Uterus (tissue), 2 donors: ENCODE results near the gene GNPTAB.

Source experiments
- POLR2A ChIP-seq, 2 donors: fragments of 450-650 bp; IDR thresholded peaks; one replicate each; pipeline ENCODE4 v1.6.1; 2016; ENCODE audit warnings: antibody characterized with exemption in 2 of 2, mild to moderate bottlenecking in 1 of 2, moderate library complexity in 1 of 2
- TF ChIP-seq, protein P1 (sequence below), 4 experiments: fragments of 200-600 bp in 2 of 4; fragments of 450-650 bp in 2 of 4; sonication (generic) in 2 of 4; IDR thresholded peaks; one replicate each; pipeline ENCODE4 v1.5.1; 2016 to 2019; ENCODE audit warnings: antibody characterized with exemption in 4 of 4, mild to moderate bottlenecking in 2 of 4, moderate library complexity in 1 of 4

DNA sequence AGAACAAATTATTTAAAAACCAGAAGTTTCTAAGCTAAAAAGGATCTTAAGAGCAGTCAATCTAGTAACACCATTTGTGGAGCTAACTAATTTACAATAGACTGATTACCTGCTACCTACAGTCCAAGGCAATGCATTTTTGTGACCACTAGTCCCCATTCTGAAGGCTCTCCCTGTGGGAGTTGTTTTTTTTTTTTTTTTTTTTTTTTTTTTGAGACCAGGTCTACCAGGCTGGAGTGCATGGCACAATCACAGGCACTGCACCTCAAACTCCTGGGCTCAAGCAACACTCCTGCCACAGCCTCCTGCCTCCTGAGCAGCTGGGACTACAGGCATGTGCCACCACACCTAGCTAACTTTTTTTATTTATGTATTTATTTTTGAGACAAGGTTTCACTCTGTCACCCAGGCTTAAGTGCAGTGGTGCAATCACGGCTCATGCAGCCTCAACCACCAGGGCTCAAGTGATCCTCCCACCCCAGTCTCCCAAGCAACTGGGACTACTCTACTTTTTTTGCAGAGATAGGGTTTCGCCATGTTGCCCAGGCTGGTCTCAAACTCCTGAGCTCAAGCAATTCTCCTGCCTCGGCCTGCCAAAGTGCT, 3.9 kb downstream of the GNPTAB start:
- TF ChIP-seq, protein P1, sequence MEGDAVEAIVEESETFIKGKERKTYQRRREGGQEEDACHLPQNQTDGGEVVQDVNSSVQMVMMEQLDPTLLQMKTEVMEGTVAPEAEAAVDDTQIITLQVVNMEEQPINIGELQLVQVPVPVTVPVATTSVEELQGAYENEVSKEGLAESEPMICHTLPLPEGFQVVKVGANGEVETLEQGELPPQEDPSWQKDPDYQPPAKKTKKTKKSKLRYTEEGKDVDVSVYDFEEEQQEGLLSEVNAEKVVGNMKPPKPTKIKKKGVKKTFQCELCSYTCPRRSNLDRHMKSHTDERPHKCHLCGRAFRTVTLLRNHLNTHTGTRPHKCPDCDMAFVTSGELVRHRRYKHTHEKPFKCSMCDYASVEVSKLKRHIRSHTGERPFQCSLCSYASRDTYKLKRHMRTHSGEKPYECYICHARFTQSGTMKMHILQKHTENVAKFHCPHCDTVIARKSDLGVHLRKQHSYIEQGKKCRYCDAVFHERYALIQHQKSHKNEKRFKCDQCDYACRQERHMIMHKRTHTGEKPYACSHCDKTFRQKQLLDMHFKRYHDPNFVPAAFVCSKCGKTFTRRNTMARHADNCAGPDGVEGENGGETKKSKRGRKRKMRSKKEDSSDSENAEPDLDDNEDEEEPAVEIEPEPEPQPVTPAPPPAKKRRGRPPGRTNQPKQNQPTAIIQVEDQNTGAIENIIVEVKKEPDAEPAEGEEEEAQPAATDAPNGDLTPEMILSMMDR (IDR thresholded peaks at IDR 0.05), result no peak
- no peak for TF ChIP-seq POLR2A (IDR thresholded peaks at IDR 0.05)
